A673 (cell line): Measurements from ENCODE around the gene MRFAP1. TPM values are rescaled to one million over a fixed set of nuclear protein-coding genes. Genes with fewer than 3 reads are reported as not detected.

ENCODE experiments used
- BruUV-seq: library from RNA; stranded (reverse); fragments of 400-500 nt; replicated peaks from 2 replicates; lab custom pipeline; 2021; lab: Mats Ljungman, UMichigan
- CTCF ChIA-PET: fragments of 300-600 bp; sonication (Branson Sonifier 250); formaldehyde crosslinking; loops from one replicate; lab custom pipeline; 2022; ENCODE audit warnings: antibody characterized with exemption; lab: Charles Lee
- POLR2A ChIA-PET: fragments of 300-600 bp; sonication (Branson Sonifier 250); formaldehyde crosslinking; loops from one replicate; lab custom pipeline; 2022; ENCODE audit warnings: antibody characterized with exemption; ENCODE audit not compliant: low non-redundant PET; lab: Charles Lee
- DNase-seq: peaks from one replicate; pipeline ENCODE4 v3.0.0-alpha.2; 2015; ENCODE audit warnings: low spot score
- H3K27ac ChIP-seq: fragments of 200-600 bp; sonication (generic); 2 replicates; pipeline ENCODE4 v1.5.1; 2016; ENCODE audit warnings: mixed run types, low read depth, mild to moderate bottlenecking, mixed read lengths, antibody characterized with exemption, low read length; ENCODE audit not compliant: poor library complexity, severe bottlenecking
- H3K27me3 ChIP-seq: fragments of 200-600 bp; sonication (generic); replicated peaks from 2 replicates; pipeline ENCODE4 v1.6.1; 2017; ENCODE audit warnings: mixed run types, low read depth, mild to moderate bottlenecking, mixed read lengths, antibody characterized with exemption, low read length; ENCODE audit not compliant: insufficient read depth, poor library complexity
- H3K36me3 ChIP-seq: fragments of 200-600 bp; sonication (generic); 2 replicates; pipeline ENCODE4 v1.6.1; 2016; ENCODE audit warnings: mixed run types, mild to moderate bottlenecking, mixed read lengths, antibody characterized with exemption, low read length; ENCODE audit not compliant: insufficient read depth, poor library complexity, severe bottlenecking
- H3K4me1 ChIP-seq: fragments of 200-600 bp; sonication (generic); 2 replicates; pipeline ENCODE4 v1.6.1; 2017; ENCODE audit warnings: mixed run types, mild to moderate bottlenecking, mixed read lengths, antibody characterized with exemption, low read length; ENCODE audit not compliant: insufficient read depth, poor library complexity, severe bottlenecking
- H3K4me3 ChIP-seq: fragments of 200-600 bp; sonication (generic); 2 replicates; pipeline ENCODE4 v1.5.1; 2016; ENCODE audit warnings: low read depth, mixed run types, mild to moderate bottlenecking, mixed read lengths, low read length; ENCODE audit not compliant: poor library complexity, severe bottlenecking
- H3K9me3 ChIP-seq: fragments of 200-600 bp; sonication (generic); 2 replicates; pipeline ENCODE4 v1.6.1; 2016; ENCODE audit warnings: mixed run types, low read depth, mild to moderate bottlenecking, mixed read lengths, antibody characterized with exemption, low read length; ENCODE audit not compliant: poor library complexity, severe bottlenecking
- EZH2 ChIP-seq: fragments of 200-600 bp; sonication (generic); IDR thresholded peaks from 2 replicates; pipeline ENCODE4 v1.6.1; 2017; ENCODE audit warnings: borderline replicate concordance, low read depth, mild to moderate bottlenecking, mixed read lengths, antibody characterized with exemption, low read length; ENCODE audit not compliant: poor library complexity, severe bottlenecking
- intact Hi-C: fragments of 100-400 bp; cut with micrococcal nuclease; formaldehyde crosslinking; loops from one replicate; pipeline ENCODE4 v1.10.0; 2022; ENCODE audit not compliant: unreplicated experiment
- total RNA-seq: library from RNA; stranded (reverse); gene quantifications from 2 replicates; pipeline ENCODE4 v1.2.3, GENCODE V29; 2021
- TF ChIP-seq, protein P1 (sequence below): fragments of 300-800, 200-600 bp; sonication (generic); conservative IDR thresholded peaks from 2 replicates; pipeline ENCODE4 v1.5.1; 2017; ENCODE audit warnings: low read depth, mild to moderate bottlenecking, antibody characterized with exemption, low read length, moderate library complexity, mixed read lengths

The MRFAP1 gene
- total RNA-seq, 1 experiment from 2014 or later, result 402 TPM

DNA sequence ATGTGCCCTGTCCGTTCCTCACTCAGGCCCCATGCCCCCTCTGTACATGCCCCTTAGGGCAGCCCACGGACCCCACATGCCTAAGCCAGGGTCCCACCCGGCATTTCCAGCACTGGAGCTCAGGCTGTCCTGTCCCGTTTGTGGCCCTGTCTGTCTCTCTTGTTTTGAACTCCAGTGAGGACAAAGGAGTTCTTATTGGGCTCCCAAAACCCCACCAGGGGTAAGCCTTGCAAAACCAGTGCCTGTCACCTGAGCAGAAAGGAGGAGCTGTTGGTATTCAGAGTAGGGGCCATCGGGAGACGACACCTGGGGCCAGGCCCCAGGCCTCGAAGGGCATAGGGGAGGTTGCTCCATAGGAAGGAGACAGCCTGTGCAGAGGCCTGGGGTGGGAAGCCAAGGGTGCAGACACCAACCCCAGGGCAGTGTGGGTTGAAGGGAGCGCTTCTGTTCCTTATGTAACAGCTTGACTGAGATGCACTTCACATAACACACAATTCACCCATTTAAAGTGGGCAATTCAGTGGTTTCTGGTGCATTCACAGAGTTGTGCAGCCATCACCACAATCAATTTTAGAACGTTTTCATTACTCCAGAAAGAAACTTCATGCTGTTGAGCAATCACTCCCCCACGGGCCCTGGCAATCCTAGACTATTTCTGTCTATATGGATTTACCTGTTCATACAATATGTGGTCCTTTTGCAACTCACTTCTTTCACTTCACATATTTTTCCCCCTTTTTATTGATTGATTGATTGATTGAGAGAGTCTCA, 33.8 kb upstream of the MRFAP1 start:
- ChIA-PET CTCF (no interaction called here), POLR2A (no interaction called here)
- no peaks in the 10 kb centered on the region for H3K27me3 ChIP-seq
- intact Hi-C loops, result no loop called here
- DNase-seq, result no peak
- H3K9me3 ChIP-seq, result peaks cover 5% of the 10 kb centered on the region
- BruUV-seq, result no TSS peak
- H3K4me3 ChIP-seq, result no peak overlapping the region
- TF ChIP-seq, protein P1, sequence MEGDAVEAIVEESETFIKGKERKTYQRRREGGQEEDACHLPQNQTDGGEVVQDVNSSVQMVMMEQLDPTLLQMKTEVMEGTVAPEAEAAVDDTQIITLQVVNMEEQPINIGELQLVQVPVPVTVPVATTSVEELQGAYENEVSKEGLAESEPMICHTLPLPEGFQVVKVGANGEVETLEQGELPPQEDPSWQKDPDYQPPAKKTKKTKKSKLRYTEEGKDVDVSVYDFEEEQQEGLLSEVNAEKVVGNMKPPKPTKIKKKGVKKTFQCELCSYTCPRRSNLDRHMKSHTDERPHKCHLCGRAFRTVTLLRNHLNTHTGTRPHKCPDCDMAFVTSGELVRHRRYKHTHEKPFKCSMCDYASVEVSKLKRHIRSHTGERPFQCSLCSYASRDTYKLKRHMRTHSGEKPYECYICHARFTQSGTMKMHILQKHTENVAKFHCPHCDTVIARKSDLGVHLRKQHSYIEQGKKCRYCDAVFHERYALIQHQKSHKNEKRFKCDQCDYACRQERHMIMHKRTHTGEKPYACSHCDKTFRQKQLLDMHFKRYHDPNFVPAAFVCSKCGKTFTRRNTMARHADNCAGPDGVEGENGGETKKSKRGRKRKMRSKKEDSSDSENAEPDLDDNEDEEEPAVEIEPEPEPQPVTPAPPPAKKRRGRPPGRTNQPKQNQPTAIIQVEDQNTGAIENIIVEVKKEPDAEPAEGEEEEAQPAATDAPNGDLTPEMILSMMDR, result no peak
- no peaks in the 10 kb centered on the region for H3K36me3 ChIP-seq
- no peaks in the 10 kb centered on the region for H3K4me1 ChIP-seq
- no peak overlapping the region for H3K27ac ChIP-seq

DNA sequence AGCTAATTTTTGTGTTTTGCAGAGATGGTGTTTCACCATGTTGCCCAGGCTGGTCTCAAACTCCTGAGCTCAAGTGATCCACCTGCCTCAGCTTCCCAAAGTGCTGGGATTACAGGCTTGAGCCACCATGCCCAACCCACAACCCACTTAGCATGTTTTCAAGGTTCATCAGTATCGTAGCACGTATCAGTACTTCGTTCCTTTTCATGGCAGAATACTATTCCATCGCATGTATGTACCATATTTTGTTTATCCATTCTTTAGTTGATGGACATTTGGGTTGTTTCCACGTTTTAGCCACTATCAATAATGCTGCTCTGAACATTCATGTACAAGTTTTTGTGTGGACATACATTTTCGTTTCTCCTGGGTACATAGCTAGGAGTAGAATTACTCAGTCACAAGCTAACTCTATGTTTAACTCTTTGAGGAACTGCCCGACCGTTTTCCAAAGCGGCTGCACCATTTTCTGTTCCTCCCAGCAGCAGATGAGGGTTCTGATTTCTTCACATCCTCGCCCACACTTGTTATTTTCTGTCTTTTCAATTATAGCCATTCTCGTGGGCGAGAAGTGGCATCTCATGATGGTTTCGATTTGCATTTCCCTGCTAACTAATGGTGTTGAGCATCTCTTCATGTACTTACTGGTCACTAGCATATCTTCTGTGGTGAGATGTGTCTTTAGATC, 33.0 kb upstream of the MRFAP1 start:
- Histone ChIP-seq H3K9me3 (peaks cover 5% of the 10 kb centered on the region), H3K4me1 (no peaks in the 10 kb centered on the region), H3K36me3 (no peaks in the 10 kb centered on the region), H3K27ac (no peak overlapping the region), H3K27me3 (no peaks in the 10 kb centered on the region), H3K4me3 (no peak overlapping the region)
- intact Hi-C loops, result no loop called here
- POLR2A ChIA-PET, result no interaction called here
- no TSS peak for BruUV-seq
- TF ChIP-seq, protein P1, result no peak
- no peak for TF ChIP-seq EZH2
- DNase-seq, result no peak
- CTCF ChIA-PET, result interaction anchor here (0.6 kb wide), 1 partner anchor 711 kb away, joined by 4 read pairs; no protein-coding TSS in a partner anchor

DNA sequence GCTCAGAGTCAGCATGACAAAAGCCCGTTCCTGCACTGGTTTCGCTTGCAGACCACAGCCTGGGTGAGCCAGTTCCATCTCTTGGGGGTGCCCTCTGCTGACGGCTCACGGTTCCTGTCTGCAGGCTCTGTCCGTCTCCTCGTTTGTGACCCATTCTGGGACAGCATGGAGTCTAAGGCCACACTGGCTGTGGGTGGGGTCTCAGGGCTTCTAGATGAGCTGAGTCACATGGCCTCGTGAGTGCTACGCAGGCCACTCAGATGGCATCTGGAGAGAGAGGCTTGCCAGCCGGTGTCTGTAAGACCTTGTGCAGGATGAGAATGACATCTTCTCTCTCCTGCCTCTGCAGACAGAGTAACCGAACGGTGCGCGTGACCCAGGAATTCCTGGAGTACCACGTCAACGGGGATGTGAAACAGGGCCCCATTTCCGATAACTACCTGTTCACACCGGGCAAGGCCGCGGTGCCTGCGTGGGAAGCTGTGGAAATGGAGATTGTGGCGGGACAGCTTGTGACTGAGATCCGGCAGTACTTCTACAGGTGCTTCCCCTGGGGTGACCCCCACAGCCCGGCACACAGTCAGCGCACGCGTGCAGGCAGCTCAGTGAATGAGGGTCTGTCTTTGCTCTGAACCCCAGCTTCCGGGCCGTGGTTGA, 31.6 kb upstream of the MRFAP1 start:
- Histone ChIP-seq H3K4me3 (no peak overlapping the region), H3K4me1 (no peaks in the 10 kb centered on the region), H3K27me3 (no peaks in the 10 kb centered on the region), H3K36me3 (no peaks in the 10 kb centered on the region), H3K9me3 (peaks cover 5% of the 10 kb centered on the region), H3K27ac (no peak overlapping the region)
- intact Hi-C loops, result no loop called here
- BruUV-seq, result no TSS peak
- no peak for DNase-seq
- POLR2A ChIA-PET, result no interaction called here
- TF ChIP-seq EZH2, result no peak
- TF ChIP-seq, protein P1, result no peak
- CTCF ChIA-PET, result no interaction called here
